GM18907 (cell line): ENCODE measurements around the gene GINM1.

Source experiments
- ATAC-seq: cut with Tn5 transposase; IDR thresholded peaks from one replicate; pipeline ENCODE4 v1.9.1; 2021; ENCODE audit warnings: mild to moderate bottlenecking, moderate library complexity; ENCODE audit not compliant: unreplicated experiment

The GINM1 gene, protein sequence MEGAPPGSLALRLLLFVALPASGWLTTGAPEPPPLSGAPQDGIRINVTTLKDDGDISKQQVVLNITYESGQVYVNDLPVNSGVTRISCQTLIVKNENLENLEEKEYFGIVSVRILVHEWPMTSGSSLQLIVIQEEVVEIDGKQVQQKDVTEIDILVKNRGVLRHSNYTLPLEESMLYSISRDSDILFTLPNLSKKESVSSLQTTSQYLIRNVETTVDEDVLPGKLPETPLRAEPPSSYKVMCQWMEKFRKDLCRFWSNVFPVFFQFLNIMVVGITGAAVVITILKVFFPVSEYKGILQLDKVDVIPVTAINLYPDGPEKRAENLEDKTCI

DNA sequence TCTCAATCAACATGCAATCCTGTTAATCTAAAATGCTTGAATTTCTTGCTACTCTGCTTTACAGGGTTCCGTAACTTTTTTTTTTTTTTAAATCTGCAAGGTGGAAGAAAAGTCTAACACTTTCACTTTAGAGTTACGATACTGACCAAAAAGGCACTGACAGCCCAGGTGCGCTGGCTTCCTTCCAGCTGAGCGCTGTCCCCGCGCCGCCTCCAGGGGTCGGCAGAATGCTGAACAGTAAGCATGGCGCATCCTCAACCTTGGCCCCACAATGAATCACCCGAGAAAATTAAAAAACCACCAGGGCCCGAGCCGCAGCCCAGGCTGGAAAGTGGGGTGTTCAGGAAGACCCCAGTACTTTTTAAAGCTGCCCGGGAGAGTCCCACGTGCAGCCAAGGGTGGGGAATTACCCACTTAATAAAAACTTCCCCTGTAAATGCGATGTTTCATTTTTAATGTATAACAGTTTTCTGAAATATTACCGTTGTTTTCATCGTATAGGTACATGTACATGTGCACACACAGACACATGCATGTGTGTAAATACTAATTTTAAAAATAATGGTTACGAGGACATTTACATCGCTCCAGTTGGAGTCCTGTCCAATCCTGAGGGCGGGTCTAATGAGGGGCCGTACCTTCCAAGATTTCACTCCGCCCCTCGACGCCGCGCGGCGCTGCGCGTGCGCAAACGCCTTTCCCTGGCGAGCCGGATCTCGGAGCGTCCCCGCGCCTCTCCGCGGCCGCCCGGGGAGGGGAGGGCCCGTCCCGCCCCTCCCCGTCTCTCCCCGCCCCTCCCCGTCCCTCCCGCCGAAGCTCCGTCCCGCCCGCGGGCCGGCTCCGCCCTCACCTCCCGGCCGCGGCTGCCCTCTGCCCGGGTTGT lies at the start of gene GINM1:
GINM1 (plus strand) TSS at position 849 of the 883 bp plus-strand sequence. CDS start 40 bp downstream, outside the sequence.
- peak; percentile 86 for ATAC-seq

DNA sequence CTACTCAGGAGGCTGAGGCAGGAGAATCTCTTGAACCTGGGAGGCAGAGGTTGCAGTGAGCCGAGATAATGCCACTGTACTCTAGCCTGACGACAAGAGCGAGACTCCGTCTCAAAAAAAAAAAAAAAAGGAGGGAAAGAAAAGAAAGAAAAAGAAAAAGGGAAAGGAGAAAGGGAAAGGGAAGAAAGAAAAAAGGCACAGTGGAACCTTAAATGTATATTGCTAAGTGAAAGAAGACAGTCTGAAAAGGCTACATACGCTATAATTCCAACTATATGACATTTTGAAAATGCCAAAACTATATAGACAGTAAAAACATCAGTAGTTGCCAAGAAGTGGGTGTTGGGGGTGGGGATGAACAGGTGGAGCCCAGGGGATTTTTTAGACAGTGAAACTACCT lies 36.5 kb upstream of the GINM1 start:
- ATAC-seq = no peak

- ATAC-seq = no peak
Measured at GRCh38 chr6:149534742-149535141, 31.4 kb upstream of the GINM1 start.

GRCh38 chr6:149541139-149541538 lies 25.0 kb upstream of the GINM1 start:
- no peak for ATAC-seq

DNA sequence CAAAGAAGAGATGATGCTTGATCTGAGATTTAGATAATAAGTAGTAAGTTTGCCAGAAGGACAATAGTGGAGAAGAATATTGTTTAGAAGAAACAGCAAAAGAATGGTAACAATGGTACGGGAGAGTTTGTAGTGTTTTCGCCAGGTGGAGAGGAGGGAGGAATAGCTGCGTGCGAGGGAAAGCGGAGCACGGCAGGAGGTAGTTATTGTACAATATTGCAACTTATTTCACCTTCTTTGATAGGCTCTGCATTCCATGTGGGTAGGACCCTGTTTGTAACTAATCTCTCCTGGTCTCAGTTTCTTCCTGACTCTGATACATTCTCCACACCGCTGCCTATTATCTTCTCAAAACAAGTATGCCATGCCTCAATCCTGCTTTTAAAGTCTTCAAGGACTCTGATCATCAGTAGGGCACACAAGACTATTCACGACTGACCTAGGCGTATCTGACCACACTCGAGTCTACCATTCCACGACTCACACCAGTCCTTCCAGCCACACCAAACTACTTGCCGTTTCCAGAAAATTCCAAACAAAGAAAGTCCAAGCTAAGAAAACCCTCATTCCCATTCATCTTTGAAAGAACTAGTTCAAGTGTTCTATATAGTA lies 21.4 kb upstream of the GINM1 start:
- no peak for ATAC-seq

DNA sequence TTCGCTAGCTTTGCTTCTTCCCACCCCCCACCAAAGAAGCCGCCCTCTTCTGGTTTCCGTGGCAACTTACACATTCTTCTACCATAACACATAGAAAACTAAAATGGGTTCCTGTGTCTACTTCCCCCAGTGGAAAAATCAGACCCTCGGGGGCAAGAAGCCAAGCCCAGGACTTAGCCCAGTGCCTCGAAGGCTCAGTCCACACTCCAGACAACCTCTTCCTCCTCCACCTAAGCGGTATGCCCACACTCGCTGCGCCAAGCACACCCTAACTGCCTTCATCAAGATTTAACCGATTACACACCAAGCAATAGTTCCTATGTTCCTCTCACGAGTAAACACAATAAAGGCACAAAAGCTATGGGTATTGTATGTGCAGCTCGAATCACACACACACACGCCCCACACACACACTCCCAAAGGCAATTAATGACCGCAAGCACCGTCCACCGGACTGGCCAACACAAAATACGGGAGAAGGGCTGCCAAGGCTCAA lies 20.9 kb upstream of the GINM1 start:
- ATAC-seq = peak; percentile 26

- peak; percentile 90 for ATAC-seq
Measured at GRCh38 chr6:149545754-149546471, 20.3 kb upstream of the GINM1 start, which contains the start of gene PPIL4. PPIL4 (minus strand) TSS chr6:149546043; CDS start chr6:149546005, 38 bp downstream.

GRCh38 chr6:149551920-149552319 lies 14.3 kb upstream of the GINM1 start:
- ATAC-seq = no peak

DNA sequence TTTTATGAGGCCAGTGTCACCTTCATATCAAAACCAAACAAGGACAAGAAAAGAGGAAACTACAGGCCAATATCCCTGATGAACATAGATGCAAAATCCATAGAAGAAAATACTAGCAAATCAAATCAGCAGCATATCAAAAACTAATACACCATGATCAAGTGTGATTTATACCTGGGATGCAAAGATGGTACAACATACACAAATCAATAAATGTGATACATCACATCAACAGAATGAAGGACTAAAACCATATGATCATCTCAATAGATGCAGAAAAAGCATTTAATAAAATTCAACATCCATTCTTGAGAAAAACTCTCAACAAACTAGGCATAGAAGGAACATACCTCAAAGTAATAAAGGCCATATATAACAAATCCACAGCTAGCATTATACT lies 8.1 kb upstream of the GINM1 start:
- ATAC-seq = no peak

GRCh38 chr6:149559389-149559788 lies 6.8 kb upstream of the GINM1 start:
- ATAC-seq = no peak

DNA sequence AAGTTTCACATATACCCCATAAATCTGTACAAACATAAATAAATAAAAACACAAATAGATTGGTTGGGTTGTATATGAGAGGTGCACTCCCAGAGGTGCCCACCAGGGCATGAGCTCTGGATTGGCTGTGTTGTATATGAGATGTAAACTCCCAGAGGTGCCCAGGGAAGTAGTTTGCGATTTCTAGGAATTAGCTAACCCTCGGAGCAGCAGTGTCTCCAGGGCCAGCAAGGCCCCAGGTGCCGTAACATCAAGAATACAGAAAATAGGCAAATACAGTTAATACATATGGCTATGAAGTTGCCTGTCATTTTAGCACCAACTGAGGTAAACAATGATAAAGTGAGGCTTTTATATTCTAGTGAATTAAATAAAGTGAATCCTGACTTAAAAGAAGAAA lies 5.4 kb upstream of the GINM1 start:
- ATAC-seq = peak; percentile 36

DNA sequence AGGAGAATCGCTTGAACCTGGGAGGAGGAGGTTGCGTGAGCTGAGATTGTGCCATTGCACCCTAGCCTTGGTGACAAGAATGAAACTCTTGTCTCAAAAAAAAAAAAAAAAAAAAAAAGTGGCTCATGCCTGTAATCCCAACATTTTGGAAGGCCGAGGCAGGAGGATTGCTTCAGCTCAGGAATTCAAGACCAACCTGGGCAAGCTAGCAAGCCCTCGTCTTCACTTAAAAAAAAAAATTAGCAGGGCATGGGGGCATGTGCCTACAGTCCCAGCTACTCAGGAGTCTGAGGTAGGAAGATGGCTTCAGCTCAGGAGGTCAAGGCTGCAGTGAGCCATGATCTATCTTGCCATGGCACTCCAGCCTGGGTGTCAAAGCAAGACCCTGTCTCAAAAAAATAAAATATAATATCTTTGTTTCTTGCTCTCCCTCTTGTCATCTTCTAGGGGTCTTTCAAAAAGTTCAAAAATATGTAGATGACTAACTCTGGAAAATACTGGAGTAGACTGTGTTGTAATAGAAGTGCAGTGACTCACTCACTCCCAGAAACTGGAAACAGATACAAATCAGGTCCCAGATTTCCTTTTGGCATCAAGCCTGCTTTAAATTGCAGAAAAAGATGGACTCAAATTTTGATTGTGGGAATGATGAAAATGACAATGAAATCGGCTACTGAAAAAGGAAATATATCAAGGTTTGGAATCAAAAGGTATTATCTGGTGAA lies 2.8 kb upstream of the GINM1 start:
- ATAC-seq = no peak

DNA sequence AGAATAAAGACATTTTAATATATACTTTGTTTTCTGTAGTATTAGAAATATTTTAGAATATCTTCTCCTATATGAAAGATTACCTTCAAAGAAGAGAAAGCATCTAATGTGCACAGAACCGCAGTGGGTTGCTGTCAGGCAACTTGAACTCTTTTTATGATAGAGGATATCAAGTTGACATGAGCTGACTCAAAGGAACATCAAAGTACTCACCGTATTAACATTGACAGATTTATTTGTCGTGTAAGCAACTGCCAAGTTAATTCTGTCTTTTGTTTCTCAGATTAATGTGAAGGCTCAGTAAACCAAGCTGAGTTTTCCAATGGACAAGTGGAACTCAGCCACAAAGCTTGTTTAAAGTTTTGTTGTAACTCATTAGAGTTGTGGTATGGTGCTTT lies 2.2 kb upstream of the GINM1 start:
- ATAC-seq = no peak

DNA sequence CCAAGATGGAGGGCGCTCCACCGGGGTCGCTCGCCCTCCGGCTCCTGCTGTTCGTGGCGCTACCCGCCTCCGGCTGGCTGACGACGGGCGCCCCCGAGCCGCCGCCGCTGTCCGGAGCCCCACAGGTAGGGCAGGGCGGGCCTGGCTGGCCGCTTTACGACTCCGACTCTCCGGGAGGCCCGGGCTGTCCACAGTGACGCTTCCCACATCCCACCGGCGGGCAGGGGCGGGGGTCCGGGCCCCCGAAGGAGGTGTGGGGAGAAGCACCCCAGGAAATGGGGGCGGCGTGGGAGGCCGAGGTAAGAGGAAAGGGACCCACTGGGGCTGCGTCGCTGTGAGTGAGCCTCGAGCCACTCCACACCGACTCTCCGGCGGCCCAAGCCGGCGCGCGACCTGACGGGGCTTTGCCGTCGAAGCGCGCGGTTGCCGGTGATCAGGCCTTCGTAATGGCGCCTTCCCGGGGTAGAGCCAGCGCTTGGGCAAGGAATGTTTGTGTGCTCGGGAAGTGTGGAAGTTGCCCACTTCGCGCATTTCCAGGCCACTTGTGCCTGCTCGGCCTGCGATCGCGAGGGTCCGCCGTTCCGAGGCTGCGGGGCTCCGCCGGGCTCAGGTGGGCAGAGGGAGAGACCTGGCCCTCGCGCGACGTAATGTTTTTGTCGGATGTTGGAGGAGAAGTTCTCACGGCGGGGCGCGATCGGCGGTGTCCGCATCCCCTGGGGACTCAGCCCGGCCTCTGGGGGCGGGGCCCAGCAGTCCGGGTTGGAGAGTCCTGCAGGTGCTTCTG lies 427 bp downstream of the GINM1 start:
- peak; percentile 29 for ATAC-seq

DNA sequence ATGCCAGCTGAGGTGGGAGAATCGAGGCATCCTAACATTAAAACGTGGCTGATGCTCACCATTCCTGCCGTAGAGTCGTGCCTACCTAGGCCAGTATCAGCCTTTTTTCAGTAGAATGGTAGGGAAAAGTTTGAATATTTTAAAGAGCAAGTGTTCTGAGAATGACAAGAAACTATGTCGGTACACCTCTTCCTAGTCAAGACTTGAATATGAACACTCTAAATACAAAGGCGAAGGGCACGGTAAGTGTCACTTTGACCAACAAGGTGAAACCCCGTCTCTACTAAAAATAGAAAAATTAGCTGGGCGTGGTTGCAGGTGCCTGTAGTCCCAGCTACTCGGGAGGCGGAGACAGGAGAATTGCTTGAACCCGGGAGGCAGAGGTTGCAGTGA lies 1.0 kb downstream of the GINM1 start:
- no peak for ATAC-seq

GRCh38 chr6:149567945-149568585 lies 1.9 kb downstream of the GINM1 start:
- ATAC-seq = no peak

GRCh38 chr6:149580880-149581279 lies 14.7 kb downstream of the GINM1 start:
- ATAC-seq = no peak

DNA sequence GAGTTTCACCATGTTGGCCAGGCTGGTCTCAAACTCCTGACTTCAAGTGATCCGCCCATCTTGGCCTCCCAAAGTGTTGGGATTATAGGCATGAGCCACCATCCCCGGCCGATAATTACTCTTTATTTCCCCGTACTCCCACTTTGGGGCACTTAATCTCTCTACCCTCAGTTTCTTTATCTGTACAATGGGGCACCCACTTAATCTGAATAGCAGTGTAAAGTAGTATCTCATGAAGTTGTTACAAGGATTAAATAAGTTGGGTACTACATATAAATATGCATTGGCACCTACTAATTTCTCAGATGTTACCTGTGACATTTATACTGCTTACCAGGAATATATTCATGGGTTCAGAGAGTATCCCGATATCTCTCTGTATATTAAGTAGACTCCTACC lies 15.2 kb downstream of the GINM1 start:
- ATAC-seq = no peak

DNA sequence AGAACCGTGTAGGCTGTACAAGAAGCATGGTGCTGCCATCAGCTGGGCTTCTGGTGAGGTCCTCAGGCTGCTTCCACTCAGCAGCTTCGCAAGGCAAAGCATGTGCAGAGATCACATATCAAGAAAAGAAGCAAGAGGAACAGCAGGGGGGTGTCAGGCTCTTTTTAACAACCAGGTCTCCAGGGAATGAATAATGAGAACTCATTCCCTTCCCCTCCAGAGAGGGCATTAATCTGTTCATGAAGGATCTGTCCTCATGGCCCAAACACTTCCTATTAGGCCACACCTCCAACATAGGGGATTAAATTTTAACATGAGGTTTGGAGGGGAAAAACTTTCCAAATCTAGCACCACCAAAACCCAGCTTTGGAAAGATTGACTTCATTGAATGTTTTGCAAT lies 20.0 kb downstream of the GINM1 start:
- ATAC-seq = no peak
